Measurements from ENCODE around the gene CAND1. TPM values are rescaled to one million over a fixed set of nuclear protein-coding genes. Genes with fewer than 3 reads are reported as not detected.

Gene CAND1
- total and polyA plus RNA-seq, 2 donors (not counting 1 experiment from before 2014, with no cell fraction given) = 14.8 to 108 TPM

GRCh38 chr12:67356380-67356774 is 87.2 kb downstream of the CAND1 start:
- H3K9me3 ChIP-seq (ENCODE audit: control extremely low read depth in 1 of 3, control insufficient read depth in 2 of 3, insufficient read depth in 1 of 3, low read length in 2 of 3) = no peaks in the 10 kb centered on the region
- Mint-ChIP-seq H3K4me1 (peaks cover 4% of the 10 kb centered on the region), H3K4me3 (no peak overlapping the region), H3K27me3 (no peaks in the 10 kb centered on the region), H3K27ac (no peak overlapping the region), H3K9me3 (ENCODE audit: insufficient read depth) (no peaks in the 10 kb centered on the region)
- no peaks in the 10 kb centered on the region for H4K20me1 ChIP-seq (ENCODE audit: control insufficient read depth, insufficient read depth, low read length, poor library complexity, severe bottlenecking)
- no peak for DNase-seq
- no peak overlapping the region for H3K4me2 ChIP-seq (replicated peaks; ENCODE audit: low read depth, low read length, poor library complexity, severe bottlenecking)
- no CpG with 5 or more reads among the region's 1 CpG for WGBS (ENCODE audit: insufficient coverage)
- H3K9ac ChIP-seq (ENCODE audit: low read length) = no peak overlapping the region
- intact Hi-C loops (cut with micrococcal nuclease) = loop anchor here (1.0 to 5.0 kb wide), 4 partner anchors 86 to 587 kb away; partner anchors contain the start of gene DYRK2
- POLR2A ChIA-PET = interaction anchor here (0.6 kb wide), 1 partner anchor 516 kb away, joined by 3 read pairs; no protein-coding TSS in a partner anchor
- H2AFZ ChIP-seq (ENCODE audit: insufficient read depth, low read depth, low read length, poor library complexity, severe bottlenecking) = peak overlapping the region; percentile 18
- H3K27me3 ChIP-seq (replicated peaks in 1 of 4; ENCODE audit: control extremely low read depth in 1 of 4, control insufficient read depth in 3 of 4, insufficient read depth in 4 of 4, low read length in 3 of 4) = no peaks in the 10 kb centered on the region
- H3K36me3 ChIP-seq (replicated peaks in 1 of 2; ENCODE audit: control extremely low read depth in 1 of 2, control insufficient read depth in 1 of 2, extremely low read depth in 1 of 2, insufficient read depth in 2 of 2, low read length in 1 of 2) = no peaks in the 10 kb centered on the region
- TF ChIP-seq CTCF (IDR thresholded peaks at IDR 0.05) (no peak), EZH2 (IDR thresholded peaks at IDR 0.05; ENCODE audit: borderline replicate concordance, insufficient read depth, low read depth, low read length, poor library complexity, severe bottlenecking) (no peak)
- H3K4me3 ChIP-seq (ENCODE audit: control extremely low read depth in 1 of 5, extremely low read depth in 1 of 5, insufficient read depth in 1 of 5, low read depth in 2 of 5, low read length in 4 of 5) = no peak overlapping the region
- peaks cover 3 to 7% of the 10 kb centered on the region in 2 donors for H3K4me1 ChIP-seq (ENCODE audit: control insufficient read depth in 2 of 2, insufficient read depth in 2 of 2, low read length in 2 of 2)
- H3K27ac ChIP-seq (ENCODE audit: low read length in 2 of 2) = no peak overlapping the region
- no peaks in the 10 kb centered on the region for H3K79me2 ChIP-seq (ENCODE audit: control insufficient read depth, insufficient read depth, low read length)
- CTCF ChIA-PET = interaction anchor here (0.6 to 7.9 kb wide), 61 partner anchors 8 to 984 kb away, joined by 3 to 346 read pairs (median 4); partner anchors contain the start of genes CAND1, DYRK2 and IFNG-AS1
- ATAC-seq (ENCODE audit: low read depth) = no peak

- DNase-seq (no peak), ATAC-seq (ENCODE audit: low read depth) (no peak)
- Histone ChIP-seq H3K9me3 (ENCODE audit: control extremely low read depth in 1 of 3, control insufficient read depth in 2 of 3, insufficient read depth in 1 of 3, low read length in 2 of 3) (peaks cover 0 to 4% (median 3%) of the 10 kb centered on the region in 3 donors), H2AFZ (ENCODE audit: insufficient read depth, low read depth, low read length, poor library complexity, severe bottlenecking) (no peak overlapping the region), H3K79me2 (ENCODE audit: control insufficient read depth, insufficient read depth, low read length) (no peaks in the 10 kb centered on the region), H3K27ac (ENCODE audit: low read length in 2 of 2) (no peak overlapping the region), H3K36me3 (replicated peaks in 1 of 2; ENCODE audit: control extremely low read depth in 1 of 2, control insufficient read depth in 1 of 2, extremely low read depth in 1 of 2, insufficient read depth in 2 of 2, low read length in 1 of 2) (no peaks in the 10 kb centered on the region), H3K4me3 (ENCODE audit: control extremely low read depth in 1 of 5, extremely low read depth in 1 of 5, insufficient read depth in 1 of 5, low read depth in 2 of 5, low read length in 4 of 5) (no peak overlapping the region), H3K27me3 (replicated peaks in 1 of 4; ENCODE audit: control extremely low read depth in 1 of 4, control insufficient read depth in 3 of 4, insufficient read depth in 4 of 4, low read length in 3 of 4) (no peaks in the 10 kb centered on the region), H4K20me1 (ENCODE audit: control insufficient read depth, insufficient read depth, low read length, poor library complexity, severe bottlenecking) (no peaks in the 10 kb centered on the region), H3K4me1 (ENCODE audit: control insufficient read depth in 2 of 2, insufficient read depth in 2 of 2, low read length in 2 of 2) (peaks cover 3 to 7% of the 10 kb centered on the region in 2 donors), H3K4me2 (replicated peaks; ENCODE audit: low read depth, low read length, poor library complexity, severe bottlenecking) (no peak overlapping the region), H3K9ac (ENCODE audit: low read length) (no peak overlapping the region)
- 84% methylated on average over 5 of the region's 7 CpGs for whole genome bisulfite sequencing (ENCODE audit: insufficient coverage)
- ChIA-PET CTCF (interaction anchor here (1.2 to 7.9 kb wide), 10 partner anchors 9 to 959 kb away, joined by 3 to 346 read pairs (median 10); partner anchors contain the start of gene DYRK2), POLR2A (no interaction called here)
- no peak for TF ChIP-seq CTCF (IDR thresholded peaks at IDR 0.05)
- no peak for TF ChIP-seq EZH2 (IDR thresholded peaks at IDR 0.05; ENCODE audit: borderline replicate concordance, insufficient read depth, low read depth, low read length, poor library complexity, severe bottlenecking)
- Mint-ChIP-seq H3K4me1 (peaks cover 4% of the 10 kb centered on the region), H3K27me3 (no peaks in the 10 kb centered on the region), H3K27ac (no peak overlapping the region), H3K4me3 (no peak overlapping the region), H3K9me3 (ENCODE audit: insufficient read depth) (peaks cover 2% of the 10 kb centered on the region)
- intact Hi-C loops (cut with micrococcal nuclease) = loop anchor here (2.0 to 5.0 kb wide), 3 partner anchors 85 to 305 kb away; partner anchors contain the start of gene DYRK2
Observed at GRCh38 chr12:67357376-67358125, 88.4 kb downstream of the CAND1 start.
